NT2/D1 (cell line): Measurements from ENCODE around the gene SLC9A8.

Source experiments
- SUZ12 ChIP-seq: IDR thresholded peaks from 2 replicates; pipeline ENCODE4 v1.6.1; 2011; ENCODE audit not compliant: insufficient read length, insufficient read depth; ENCODE audit errors: extremely low read depth
- YY1 ChIP-seq: IDR thresholded peaks from 2 replicates; pipeline ENCODE4 v1.6.1; 2011; ENCODE audit not compliant: insufficient read length, insufficient read depth
- ZNF274 ChIP-seq: IDR thresholded peaks from 2 replicates; pipeline ENCODE4 v1.6.1; 2011; ENCODE audit warnings: mild to moderate bottlenecking, low read depth, low read length

DNA sequence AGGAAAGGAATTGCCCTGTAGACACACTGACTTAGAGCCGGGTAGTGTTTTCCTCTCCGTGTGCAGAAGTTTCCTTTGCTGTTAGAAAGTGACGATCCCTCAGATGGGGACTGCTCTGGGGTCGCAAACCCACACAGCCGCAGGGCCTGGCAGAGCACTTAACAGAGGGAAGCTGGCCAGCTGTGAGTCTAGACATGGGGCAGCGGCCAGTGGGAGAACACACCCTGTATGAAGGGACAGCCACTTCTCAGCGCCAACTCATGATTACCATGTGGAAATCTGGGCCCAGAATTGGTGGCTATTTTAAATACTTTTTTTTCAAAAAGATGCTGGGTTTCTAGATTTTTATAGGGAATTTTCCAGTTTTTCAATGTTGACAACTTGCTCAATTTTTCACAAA lies 39.4 kb downstream of the SLC9A8 start:
- TF ChIP-seq ZNF274: no peak
- TF ChIP-seq YY1: no peak
- TF ChIP-seq SUZ12: no peak
